ENCODE results near the gene PRDM12. TPM values are rescaled to one million over a fixed set of nuclear protein-coding genes. Genes with fewer than 3 reads are reported as not detected.

Gene PRDM12
- total and polyA plus RNA-seq, 2 of the 8 experiments (the other 6 are each of a cell fraction or from before 2014, with no cell fraction given): 0.14 to 0.22 TPM

DNA sequence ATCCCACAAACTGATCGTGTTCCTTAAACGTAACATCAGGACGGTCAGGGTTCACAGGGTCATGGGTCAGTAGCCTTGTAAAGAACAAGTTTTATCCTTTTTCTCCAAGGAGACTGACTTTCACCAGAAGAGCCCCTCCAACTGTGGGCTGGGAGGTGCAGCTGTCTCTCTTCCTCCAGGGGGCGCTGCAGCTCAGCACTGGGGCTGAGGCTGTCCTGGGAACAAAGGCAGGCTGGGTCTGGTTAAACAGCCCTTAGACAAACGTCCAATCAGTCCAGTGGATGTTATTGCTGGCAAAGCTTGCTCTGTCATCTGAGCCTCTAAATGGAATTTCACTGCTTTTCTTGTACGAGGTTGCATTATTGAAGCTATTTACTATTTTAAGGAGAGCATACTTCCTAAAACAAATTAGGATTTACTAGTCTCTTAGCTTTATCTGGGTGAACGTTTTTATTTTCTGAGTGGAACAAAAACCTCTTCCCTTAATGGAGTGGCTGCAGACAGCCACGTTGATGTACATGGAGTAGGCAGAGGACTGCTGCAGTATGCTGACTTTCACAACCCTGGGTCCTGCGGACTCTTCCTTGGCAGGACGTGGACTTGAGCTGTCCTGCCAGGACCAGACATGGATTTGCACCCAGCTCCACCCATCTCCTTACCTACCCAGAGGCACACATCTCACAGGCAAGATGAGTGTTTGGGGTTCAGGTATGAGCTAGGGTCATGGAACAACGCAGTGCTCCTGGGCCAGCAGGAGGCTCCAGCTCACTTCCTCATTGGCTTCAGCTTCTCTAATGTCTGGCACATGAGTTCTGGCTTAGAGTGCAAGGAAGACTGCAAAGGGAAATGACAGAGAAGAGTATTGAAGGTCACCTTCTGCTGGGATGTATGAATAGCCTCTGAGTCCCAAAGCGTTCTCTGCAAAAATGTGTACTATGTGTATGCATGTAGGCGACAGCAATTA lies 36.9 kb downstream of the PRDM12 start:
- H3K27me3 ChIP-seq (replicated peaks in 1 of 4; ENCODE audit: control insufficient read depth in 3 of 4, extremely low read depth in 1 of 4, insufficient read depth in 3 of 4, low read length in 3 of 4): no peaks in the 10 kb centered on the region
- no peaks in the 10 kb centered on the region; a peak in 1 of 7 replicates for H3K4me1 ChIP-seq (replicated peaks in 1 of 4; ENCODE audit: control insufficient read depth in 3 of 4, insufficient read depth in 4 of 4, low read length in 3 of 4)
- H2BK15ac ChIP-seq (ENCODE audit: low read length): no peak overlapping the region
- H3K4ac ChIP-seq (replicated peaks; ENCODE audit: insufficient read length, low read depth, low read length): no peak overlapping the region
- H3K23ac ChIP-seq (ENCODE audit: insufficient read length): no peak overlapping the region
- peak in 1 of 2 experiments; percentile 93 for DNase-seq (ENCODE audit: low read depth in 1 of 2, low spot score in 2 of 2)
- H2AFZ ChIP-seq (ENCODE audit: low read length): no peak overlapping the region
- ChIA-PET POLR2A (ENCODE audit: partially characterized antibody) (interaction anchor here (0.7 to 2.1 kb wide), 12 partner anchors 8 to 264 kb away, joined by 3 to 9 read pairs (median 4); partner anchors contain the start of gene EXOSC2), CTCF (ENCODE audit: partially characterized antibody) (interaction anchor here (0.6 to 16.2 kb wide), 68 partner anchors 8 to 356 kb away, joined by 3 to 317 read pairs (median 4); partner anchors contain the start of gene EXOSC2)
- H3K14ac ChIP-seq (ENCODE audit: insufficient read length): no peak overlapping the region
- H2AK5ac ChIP-seq (ENCODE audit: low read depth, low read length): no peak overlapping the region
- no peak overlapping the region for H4K5ac ChIP-seq (ENCODE audit: insufficient read length, low read depth, low read length)
- no peak overlapping the region for H3K4me3 ChIP-seq (ENCODE audit: extremely low read depth in 1 of 4, insufficient read depth in 2 of 4, low read depth in 3 of 4, low read length in 4 of 4)
- no peak overlapping the region for H2BK120ac ChIP-seq (replicated peaks; ENCODE audit: low read depth, low read length)
- H2BK20ac ChIP-seq (ENCODE audit: low read length): no peak overlapping the region
- H4K20me1 ChIP-seq (replicated peaks in 1 of 2; ENCODE audit: control insufficient read depth in 1 of 2, insufficient read depth in 2 of 2, low read length in 2 of 2): peaks cover 17 to 25% of the 10 kb centered on the region in 2 experiments
- no peaks in the 10 kb centered on the region; a peak in 1 of 4 replicates for H3K9me3 ChIP-seq (ENCODE audit: insufficient read depth in 2 of 2, low read depth in 1 of 2, low read length in 1 of 2)
- H2BK12ac ChIP-seq (ENCODE audit: low read depth, low read length): no peak overlapping the region
- peak; percentile 19 for FAIRE-seq
- H4K91ac ChIP-seq (replicated peaks; ENCODE audit: insufficient read length, low read length): no peak overlapping the region
- H3K18ac ChIP-seq (ENCODE audit: extremely low read depth, low read length): no peak overlapping the region
- H3K56ac ChIP-seq (replicated peaks; ENCODE audit: insufficient read length, low read depth, low read length): no peak overlapping the region
- H3K79me2 ChIP-seq (ENCODE audit: control insufficient read depth in 1 of 2, insufficient read depth in 2 of 2, low read length in 2 of 2): peaks cover 4 to 37% of the 10 kb centered on the region in 2 experiments; a peak in 3 of 4 replicates
- H3K9ac ChIP-seq (replicated peaks in 1 of 4; ENCODE audit: extremely low read depth in 1 of 4, low read depth in 3 of 4, low read length in 3 of 4): no peak overlapping the region
- WGBS, 2 experiments (ENCODE audit: extremely low coverage in 1 of 2, insufficient coverage in 1 of 2, insufficient read length in 1 of 2, insufficient replicate concordance in 2 of 2, low coverage in 1 of 2, low lambda C conversion rate in 2 of 2, missing lambda C conversion rate in 1 of 2): 68% methylated on average over 13 of the region's 13 CpGs; no CpG with 5 or more reads in 1 of the 2 experiments
- peaks cover 48 to 86% (median 69%) of the 10 kb centered on the region in 4 experiments for H3K36me3 ChIP-seq (ENCODE audit: control insufficient read depth in 2 of 4, insufficient read depth in 4 of 4, low read length in 3 of 4)
- no peak overlapping the region for H2BK5ac ChIP-seq (ENCODE audit: low read depth, low read length)
- H4K8ac ChIP-seq (ENCODE audit: extremely low read depth, insufficient read depth, low read length): no peak overlapping the region
- H3K23me2 ChIP-seq (ENCODE audit: low read depth, low read length): no peaks in the 10 kb centered on the region
- no peak overlapping the region for H3K4me2 ChIP-seq (ENCODE audit: insufficient read depth in 1 of 2, low read depth in 2 of 2, low read length in 2 of 2)
- peaks cover 9% of the 10 kb centered on the region; the same call in 1 of the 2 replicates for H3K79me1 ChIP-seq (ENCODE audit: low read depth, low read length)
- 0 out of 2 replicates have a peak overlapping the region, but pooled peaks have one; percentile 2 for H3K27ac ChIP-seq (ENCODE audit: low read depth, low read length)
- TF ChIP-seq, protein P1, sequence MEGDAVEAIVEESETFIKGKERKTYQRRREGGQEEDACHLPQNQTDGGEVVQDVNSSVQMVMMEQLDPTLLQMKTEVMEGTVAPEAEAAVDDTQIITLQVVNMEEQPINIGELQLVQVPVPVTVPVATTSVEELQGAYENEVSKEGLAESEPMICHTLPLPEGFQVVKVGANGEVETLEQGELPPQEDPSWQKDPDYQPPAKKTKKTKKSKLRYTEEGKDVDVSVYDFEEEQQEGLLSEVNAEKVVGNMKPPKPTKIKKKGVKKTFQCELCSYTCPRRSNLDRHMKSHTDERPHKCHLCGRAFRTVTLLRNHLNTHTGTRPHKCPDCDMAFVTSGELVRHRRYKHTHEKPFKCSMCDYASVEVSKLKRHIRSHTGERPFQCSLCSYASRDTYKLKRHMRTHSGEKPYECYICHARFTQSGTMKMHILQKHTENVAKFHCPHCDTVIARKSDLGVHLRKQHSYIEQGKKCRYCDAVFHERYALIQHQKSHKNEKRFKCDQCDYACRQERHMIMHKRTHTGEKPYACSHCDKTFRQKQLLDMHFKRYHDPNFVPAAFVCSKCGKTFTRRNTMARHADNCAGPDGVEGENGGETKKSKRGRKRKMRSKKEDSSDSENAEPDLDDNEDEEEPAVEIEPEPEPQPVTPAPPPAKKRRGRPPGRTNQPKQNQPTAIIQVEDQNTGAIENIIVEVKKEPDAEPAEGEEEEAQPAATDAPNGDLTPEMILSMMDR (IDR thresholded peaks at IDR 0.05; ENCODE audit: control extremely low read depth in 1 of 3, insufficient read depth in 1 of 3, low read depth in 1 of 3, low read length in 3 of 3): peak; percentile 87 to 98 (median 97)
- TF ChIP-seq RXRA (IDR thresholded peaks at IDR 0.05; ENCODE audit: insufficient read depth, low read depth, low read length) (no peak), CEBPB (IDR thresholded peaks at IDR 0.05; ENCODE audit: low read depth, low read length) (no peak), GABPA (IDR thresholded peaks at IDR 0.05; ENCODE audit: borderline replicate concordance, insufficient read depth, low read length) (peak; percentile 65; the same call in 1 of the 2 replicates), KDM5A (IDR thresholded peaks at IDR 0.05; ENCODE audit: low read length) (no peak), RAD21 (IDR thresholded peaks at IDR 0.05 in 1 of 2, conservative IDR thresholded peaks at IDR 0.05 in 1 of 2; ENCODE audit: low read depth in 2 of 2, low read length in 2 of 2) (peak; percentile 75 to 79)
